ENCODE data around the gene SH3GL1. TPM values are rescaled to one million over a fixed set of nuclear protein-coding genes. Genes with fewer than 3 reads are reported as not detected.

SH3GL1 gene
- total RNA-seq, 1 donor from 2014 or later, result 115 TPM

DNA sequence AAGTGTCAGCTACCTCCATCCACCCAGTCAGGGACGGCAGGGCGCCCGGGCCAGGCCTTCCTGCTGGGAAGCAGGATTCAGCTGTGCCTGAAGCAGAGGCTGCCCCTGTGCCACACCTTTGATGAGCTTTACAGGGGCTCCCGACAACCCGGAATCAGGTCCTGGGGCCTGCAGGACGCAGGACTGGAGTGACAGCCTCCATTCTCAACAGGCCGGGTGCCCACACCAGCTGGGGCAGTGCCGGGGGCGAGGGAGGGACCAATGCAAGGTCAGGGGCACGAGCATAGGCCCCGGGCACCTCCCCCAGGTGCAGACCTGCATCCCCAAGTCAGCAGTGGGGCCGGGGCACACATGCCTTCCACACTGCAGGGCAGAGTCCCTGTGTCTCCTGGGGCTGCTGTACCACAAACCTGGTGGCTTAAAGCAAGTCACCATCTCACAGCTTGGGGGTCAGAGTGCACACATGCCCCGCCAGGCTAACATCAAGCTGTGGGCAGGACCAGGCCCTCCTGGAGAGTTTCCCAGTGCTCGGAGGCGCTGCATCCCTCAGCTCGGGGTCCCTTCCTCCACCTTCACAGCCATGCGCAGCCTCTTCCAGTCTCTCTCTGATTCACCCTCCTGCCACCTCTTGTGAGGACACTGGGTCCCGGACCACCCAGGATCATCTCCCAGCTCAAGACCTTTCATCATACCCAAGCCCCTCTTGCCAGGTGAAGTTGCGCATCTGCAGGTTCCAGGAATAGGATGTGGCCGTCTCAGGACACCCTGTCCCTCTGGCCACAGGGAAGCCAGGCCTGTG is 43.8 kb upstream of the SH3GL1 start:
- Mint-ChIP-seq H3K4me3 (ENCODE audit: unreplicated experiment) (no peak overlapping the region), H3K4me1 (ENCODE audit: unreplicated experiment) (no peaks in the 10 kb centered on the region), H3K9me3 (ENCODE audit: unreplicated experiment) (no peaks in the 10 kb centered on the region), H3K27ac (ENCODE audit: unreplicated experiment) (peak overlapping the region; percentile 35), H3K36me3 (ENCODE audit: unreplicated experiment) (peaks cover 11% of the 10 kb centered on the region), H3K27me3 (ENCODE audit: unreplicated experiment) (no peaks in the 10 kb centered on the region)
- DNase-seq (ENCODE audit: extremely low spot score, unreplicated experiment), result no peak
- TF ChIP-seq, protein P1, sequence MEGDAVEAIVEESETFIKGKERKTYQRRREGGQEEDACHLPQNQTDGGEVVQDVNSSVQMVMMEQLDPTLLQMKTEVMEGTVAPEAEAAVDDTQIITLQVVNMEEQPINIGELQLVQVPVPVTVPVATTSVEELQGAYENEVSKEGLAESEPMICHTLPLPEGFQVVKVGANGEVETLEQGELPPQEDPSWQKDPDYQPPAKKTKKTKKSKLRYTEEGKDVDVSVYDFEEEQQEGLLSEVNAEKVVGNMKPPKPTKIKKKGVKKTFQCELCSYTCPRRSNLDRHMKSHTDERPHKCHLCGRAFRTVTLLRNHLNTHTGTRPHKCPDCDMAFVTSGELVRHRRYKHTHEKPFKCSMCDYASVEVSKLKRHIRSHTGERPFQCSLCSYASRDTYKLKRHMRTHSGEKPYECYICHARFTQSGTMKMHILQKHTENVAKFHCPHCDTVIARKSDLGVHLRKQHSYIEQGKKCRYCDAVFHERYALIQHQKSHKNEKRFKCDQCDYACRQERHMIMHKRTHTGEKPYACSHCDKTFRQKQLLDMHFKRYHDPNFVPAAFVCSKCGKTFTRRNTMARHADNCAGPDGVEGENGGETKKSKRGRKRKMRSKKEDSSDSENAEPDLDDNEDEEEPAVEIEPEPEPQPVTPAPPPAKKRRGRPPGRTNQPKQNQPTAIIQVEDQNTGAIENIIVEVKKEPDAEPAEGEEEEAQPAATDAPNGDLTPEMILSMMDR (IDR thresholded peaks at IDR 0.05), result no peak

- H3K27me3 Mint-ChIP-seq (ENCODE audit: unreplicated experiment), result no peaks in the 10 kb centered on the region
- H3K9me3 Mint-ChIP-seq (ENCODE audit: unreplicated experiment), result no peaks in the 10 kb centered on the region
- no peak overlapping the region for H3K4me3 Mint-ChIP-seq (ENCODE audit: unreplicated experiment)
- peaks cover 5% of the 10 kb centered on the region for H3K36me3 Mint-ChIP-seq (ENCODE audit: unreplicated experiment)
- no peak overlapping the region for H3K27ac Mint-ChIP-seq (ENCODE audit: unreplicated experiment)
- no peaks in the 10 kb centered on the region for H3K4me1 Mint-ChIP-seq (ENCODE audit: unreplicated experiment)
- DNase-seq (ENCODE audit: extremely low spot score, unreplicated experiment), result no peak
- TF ChIP-seq, protein P1 (IDR thresholded peaks at IDR 0.05), result no peak
Measured at GRCh38 chr19:4443188-4443587, 42.8 kb upstream of the SH3GL1 start.

DNA sequence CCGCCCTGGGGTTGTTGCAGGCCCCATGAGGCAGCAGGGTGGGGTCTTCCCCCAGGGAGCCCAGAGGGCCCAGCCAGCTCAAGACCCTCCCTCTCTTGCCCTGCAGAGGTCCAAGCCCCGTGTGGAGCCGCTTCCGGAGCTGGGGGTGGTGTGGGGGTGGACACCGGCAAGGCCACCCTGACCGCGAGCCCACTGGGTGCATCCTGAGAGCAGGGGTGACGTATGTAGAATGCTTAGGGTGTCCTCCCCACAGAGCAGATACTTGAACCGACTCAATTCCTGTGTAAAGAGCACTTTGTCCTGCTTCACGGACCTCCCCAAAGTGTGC is 42.4 kb upstream of the SH3GL1 start:
- H3K27ac Mint-ChIP-seq (ENCODE audit: unreplicated experiment), result no peak overlapping the region
- no peaks in the 10 kb centered on the region for H3K9me3 Mint-ChIP-seq (ENCODE audit: unreplicated experiment)
- no peaks in the 10 kb centered on the region for H3K27me3 Mint-ChIP-seq (ENCODE audit: unreplicated experiment)
- no peaks in the 10 kb centered on the region for H3K4me1 Mint-ChIP-seq (ENCODE audit: unreplicated experiment)
- peaks cover 5% of the 10 kb centered on the region for H3K36me3 Mint-ChIP-seq (ENCODE audit: unreplicated experiment)
- no peak overlapping the region for H3K4me3 Mint-ChIP-seq (ENCODE audit: unreplicated experiment)
- TF ChIP-seq, protein P1 (IDR thresholded peaks at IDR 0.05), result no peak
- no peak for DNase-seq (ENCODE audit: extremely low spot score, unreplicated experiment)

DNA sequence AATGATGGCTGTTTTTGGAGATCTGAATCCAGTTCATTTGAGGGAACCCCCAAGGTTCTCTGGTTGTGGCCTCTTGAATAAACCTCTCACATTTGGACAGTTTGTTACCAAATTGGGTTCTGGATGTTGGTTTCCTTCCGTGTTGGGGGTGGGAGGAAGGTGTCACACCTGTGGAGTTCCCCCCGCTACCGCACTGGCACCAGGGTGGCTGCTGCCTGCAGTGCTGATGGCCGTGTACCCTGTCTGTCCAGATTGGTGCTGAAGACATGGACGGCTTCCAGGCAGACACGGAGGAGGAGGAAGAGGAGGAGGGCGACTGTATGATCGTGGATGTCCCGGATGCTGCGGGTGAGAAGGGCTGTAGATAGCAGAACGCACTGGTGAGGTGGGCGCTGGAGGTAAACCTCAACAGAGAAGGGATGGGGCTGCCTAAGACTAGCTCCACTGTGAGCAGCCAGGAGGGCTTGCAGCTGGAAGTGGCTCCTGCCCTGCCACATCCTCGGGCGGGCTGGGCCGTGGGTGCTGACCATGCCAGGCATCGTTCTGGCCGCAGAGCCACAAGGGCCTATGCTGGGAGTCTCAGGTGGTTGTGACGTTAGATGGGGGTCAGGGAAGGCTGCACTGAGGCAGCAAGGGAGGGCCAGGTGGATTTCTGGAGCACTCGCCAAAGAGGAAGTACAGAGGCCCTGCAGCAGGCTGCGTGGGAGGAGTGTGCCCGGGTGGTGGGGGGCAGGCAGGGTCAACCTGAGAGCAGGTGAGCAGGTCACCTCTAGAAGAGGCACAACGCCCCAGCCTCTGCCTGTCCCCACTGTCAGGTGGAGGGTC is 41.9 kb upstream of the SH3GL1 start:
- H3K4me3 Mint-ChIP-seq (ENCODE audit: unreplicated experiment), result no peak overlapping the region
- TF ChIP-seq, protein P1 (IDR thresholded peaks at IDR 0.05), result no peak
- peaks cover 5% of the 10 kb centered on the region for H3K36me3 Mint-ChIP-seq (ENCODE audit: unreplicated experiment)
- H3K4me1 Mint-ChIP-seq (ENCODE audit: unreplicated experiment), result no peaks in the 10 kb centered on the region
- no peaks in the 10 kb centered on the region for H3K9me3 Mint-ChIP-seq (ENCODE audit: unreplicated experiment)
- no peaks in the 10 kb centered on the region for H3K27me3 Mint-ChIP-seq (ENCODE audit: unreplicated experiment)
- DNase-seq (ENCODE audit: extremely low spot score, unreplicated experiment), result no peak
- no peak overlapping the region for H3K27ac Mint-ChIP-seq (ENCODE audit: unreplicated experiment)

- Mint-ChIP-seq H3K4me1 (ENCODE audit: unreplicated experiment) (no peaks in the 10 kb centered on the region), H3K27ac (ENCODE audit: unreplicated experiment) (no peak overlapping the region), H3K9me3 (ENCODE audit: unreplicated experiment) (no peaks in the 10 kb centered on the region), H3K36me3 (ENCODE audit: unreplicated experiment) (peaks cover 9% of the 10 kb centered on the region), H3K27me3 (ENCODE audit: unreplicated experiment) (no peaks in the 10 kb centered on the region), H3K4me3 (ENCODE audit: unreplicated experiment) (no peak overlapping the region)
- no peak for DNase-seq (ENCODE audit: extremely low spot score, unreplicated experiment)
- TF ChIP-seq, protein P1 (IDR thresholded peaks at IDR 0.05), result no peak
Measured at GRCh38 chr19:4439243-4439642, 38.9 kb upstream of the SH3GL1 start.
